A673 (cell line): ENCODE data around the gene NEGR1. TPM values are rescaled to one million over a fixed set of nuclear protein-coding genes. Genes with fewer than 3 reads are reported as not detected.

Experiments used
- BruUV-seq: library from RNA; stranded (reverse); fragments of 400-500 nt; replicated peaks from 2 replicates; lab custom pipeline; 2021; lab: Mats Ljungman, UMichigan
- CTCF ChIA-PET: fragments of 300-600 bp; sonication (Branson Sonifier 250); formaldehyde crosslinking; loops from one replicate; lab custom pipeline; 2022; ENCODE audit warnings: antibody characterized with exemption; lab: Charles Lee
- POLR2A ChIA-PET: fragments of 300-600 bp; sonication (Branson Sonifier 250); formaldehyde crosslinking; loops from one replicate; lab custom pipeline; 2022; ENCODE audit warnings: antibody characterized with exemption; ENCODE audit not compliant: low non-redundant PET; lab: Charles Lee
- DNase-seq: peaks from one replicate; pipeline ENCODE4 v3.0.0-alpha.2; 2015; ENCODE audit warnings: low spot score
- H3K27ac ChIP-seq: fragments of 200-600 bp; sonication (generic); 2 replicates; pipeline ENCODE4 v1.5.1; 2016; ENCODE audit warnings: mixed run types, low read depth, mild to moderate bottlenecking, mixed read lengths, antibody characterized with exemption, low read length; ENCODE audit not compliant: poor library complexity, severe bottlenecking
- H3K27me3 ChIP-seq: fragments of 200-600 bp; sonication (generic); replicated peaks from 2 replicates; pipeline ENCODE4 v1.6.1; 2017; ENCODE audit warnings: mixed run types, low read depth, mild to moderate bottlenecking, mixed read lengths, antibody characterized with exemption, low read length; ENCODE audit not compliant: insufficient read depth, poor library complexity
- H3K36me3 ChIP-seq: fragments of 200-600 bp; sonication (generic); 2 replicates; pipeline ENCODE4 v1.6.1; 2016; ENCODE audit warnings: mixed run types, mild to moderate bottlenecking, mixed read lengths, antibody characterized with exemption, low read length; ENCODE audit not compliant: insufficient read depth, poor library complexity, severe bottlenecking
- H3K4me1 ChIP-seq: fragments of 200-600 bp; sonication (generic); 2 replicates; pipeline ENCODE4 v1.6.1; 2017; ENCODE audit warnings: mixed run types, mild to moderate bottlenecking, mixed read lengths, antibody characterized with exemption, low read length; ENCODE audit not compliant: insufficient read depth, poor library complexity, severe bottlenecking
- H3K4me3 ChIP-seq: fragments of 200-600 bp; sonication (generic); 2 replicates; pipeline ENCODE4 v1.5.1; 2016; ENCODE audit warnings: low read depth, mixed run types, mild to moderate bottlenecking, mixed read lengths, low read length; ENCODE audit not compliant: poor library complexity, severe bottlenecking
- H3K9me3 ChIP-seq: fragments of 200-600 bp; sonication (generic); 2 replicates; pipeline ENCODE4 v1.6.1; 2016; ENCODE audit warnings: mixed run types, low read depth, mild to moderate bottlenecking, mixed read lengths, antibody characterized with exemption, low read length; ENCODE audit not compliant: poor library complexity, severe bottlenecking
- EZH2 ChIP-seq: fragments of 200-600 bp; sonication (generic); IDR thresholded peaks from 2 replicates; pipeline ENCODE4 v1.6.1; 2017; ENCODE audit warnings: borderline replicate concordance, low read depth, mild to moderate bottlenecking, mixed read lengths, antibody characterized with exemption, low read length; ENCODE audit not compliant: poor library complexity, severe bottlenecking
- intact Hi-C: fragments of 100-400 bp; cut with micrococcal nuclease; formaldehyde crosslinking; loops from one replicate; pipeline ENCODE4 v1.10.0; 2022; ENCODE audit not compliant: unreplicated experiment
- total RNA-seq: library from RNA; stranded (reverse); gene quantifications from 2 replicates; pipeline ENCODE4 v1.2.3, GENCODE V29; 2021
- TF ChIP-seq, protein P1 (sequence below): fragments of 300-800, 200-600 bp; sonication (generic); conservative IDR thresholded peaks from 2 replicates; pipeline ENCODE4 v1.5.1; 2017; ENCODE audit warnings: low read depth, mild to moderate bottlenecking, antibody characterized with exemption, low read length, moderate library complexity, mixed read lengths

NEGR1 gene
- total RNA-seq, 1 experiment from 2014 or later, result 7.6 TPM

DNA sequence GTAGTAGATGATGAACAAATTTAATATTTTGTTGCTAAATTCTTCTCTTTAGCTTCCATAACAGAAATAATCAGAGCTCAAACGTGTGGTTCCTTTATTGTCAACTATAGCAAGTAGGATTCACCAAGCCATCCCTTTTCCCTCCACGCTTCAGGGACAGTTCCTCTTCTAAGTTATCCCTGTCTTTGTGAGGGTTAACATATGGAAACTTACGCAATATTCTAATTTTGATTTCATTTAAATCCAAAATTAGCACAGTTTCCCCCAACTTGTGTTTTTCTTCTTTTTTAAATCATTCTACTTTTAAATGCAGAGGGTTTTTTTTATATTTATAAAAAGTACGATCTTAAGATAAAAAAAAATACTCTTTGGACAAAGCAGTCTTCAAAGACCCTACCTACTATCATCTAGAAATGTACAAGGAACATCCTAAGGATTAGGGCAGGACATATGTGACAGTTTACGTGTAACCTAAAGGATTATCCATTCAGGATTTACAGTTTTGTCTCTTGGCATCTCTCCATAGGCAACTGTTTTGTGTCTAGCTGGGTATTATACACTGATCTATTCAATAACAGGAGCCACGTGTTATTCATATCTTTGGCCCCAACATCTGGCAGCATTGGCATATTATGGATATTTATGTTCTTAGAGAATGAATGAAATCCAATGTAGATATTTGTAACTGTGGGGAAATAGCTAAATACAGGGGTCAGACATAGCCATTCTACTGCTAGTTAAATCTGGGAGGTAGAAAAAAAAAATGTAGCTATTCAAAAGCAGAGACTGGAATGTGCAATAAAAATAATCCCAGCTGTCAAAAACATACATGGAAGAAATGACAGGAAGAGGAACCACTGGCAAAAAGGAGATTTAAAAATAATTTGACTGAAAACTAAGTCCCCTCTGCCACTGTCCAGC, 272.9 kb downstream of the NEGR1 start:
- TF ChIP-seq, protein P1, sequence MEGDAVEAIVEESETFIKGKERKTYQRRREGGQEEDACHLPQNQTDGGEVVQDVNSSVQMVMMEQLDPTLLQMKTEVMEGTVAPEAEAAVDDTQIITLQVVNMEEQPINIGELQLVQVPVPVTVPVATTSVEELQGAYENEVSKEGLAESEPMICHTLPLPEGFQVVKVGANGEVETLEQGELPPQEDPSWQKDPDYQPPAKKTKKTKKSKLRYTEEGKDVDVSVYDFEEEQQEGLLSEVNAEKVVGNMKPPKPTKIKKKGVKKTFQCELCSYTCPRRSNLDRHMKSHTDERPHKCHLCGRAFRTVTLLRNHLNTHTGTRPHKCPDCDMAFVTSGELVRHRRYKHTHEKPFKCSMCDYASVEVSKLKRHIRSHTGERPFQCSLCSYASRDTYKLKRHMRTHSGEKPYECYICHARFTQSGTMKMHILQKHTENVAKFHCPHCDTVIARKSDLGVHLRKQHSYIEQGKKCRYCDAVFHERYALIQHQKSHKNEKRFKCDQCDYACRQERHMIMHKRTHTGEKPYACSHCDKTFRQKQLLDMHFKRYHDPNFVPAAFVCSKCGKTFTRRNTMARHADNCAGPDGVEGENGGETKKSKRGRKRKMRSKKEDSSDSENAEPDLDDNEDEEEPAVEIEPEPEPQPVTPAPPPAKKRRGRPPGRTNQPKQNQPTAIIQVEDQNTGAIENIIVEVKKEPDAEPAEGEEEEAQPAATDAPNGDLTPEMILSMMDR, result no peak
- no peak for TF ChIP-seq EZH2
- intact Hi-C loops, result no loop called here
- CTCF ChIA-PET, result no interaction called here
- Histone ChIP-seq H3K9me3 (no peaks in the 10 kb centered on the region), H3K4me3 (no peak overlapping the region), H3K27ac (no peak overlapping the region), H3K36me3 (no peaks in the 10 kb centered on the region), H3K27me3 (no peaks in the 10 kb centered on the region), H3K4me1 (peaks cover 26% of the 10 kb centered on the region)
- BruUV-seq, result no TSS peak
- POLR2A ChIA-PET, result no interaction called here
- DNase-seq, result peak; percentile 44

GRCh38 chr1:72007312-72007711, 275.0 kb downstream of the NEGR1 start:
- no peaks in the 10 kb centered on the region for H3K36me3 ChIP-seq
- DNase-seq, result no peak
- no peaks in the 10 kb centered on the region for H3K9me3 ChIP-seq
- no peaks in the 10 kb centered on the region for H3K27me3 ChIP-seq
- H3K4me1 ChIP-seq, result peaks cover 21% of the 10 kb centered on the region
- BruUV-seq, result no TSS peak
- no peak overlapping the region for H3K4me3 ChIP-seq
- ChIA-PET POLR2A (no interaction called here), CTCF (no interaction called here)
- TF ChIP-seq, protein P1, result no peak
- no peak for TF ChIP-seq EZH2
- no peak overlapping the region for H3K27ac ChIP-seq
- intact Hi-C loops, result no loop called here

DNA sequence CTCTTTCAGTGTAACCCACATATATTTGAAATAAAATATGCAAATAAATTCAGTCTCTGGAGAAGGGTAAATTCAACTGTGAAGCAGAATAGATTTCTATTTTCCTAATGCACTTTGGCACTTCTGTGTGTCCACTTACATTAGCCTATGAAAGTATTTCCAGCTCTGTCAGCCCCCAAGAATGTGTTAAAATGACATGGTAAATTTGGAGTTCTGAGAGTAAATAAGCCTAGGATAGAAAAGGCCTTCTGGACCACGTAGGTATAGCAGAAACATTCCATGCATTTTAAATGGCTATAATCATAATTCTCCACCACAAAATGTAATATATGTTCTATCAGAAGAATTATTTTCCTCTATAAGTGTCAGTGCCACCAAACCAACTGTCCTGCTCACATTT, 276.2 kb downstream of the NEGR1 start:
- no peaks in the 10 kb centered on the region for H3K36me3 ChIP-seq
- H3K9me3 ChIP-seq, result no peaks in the 10 kb centered on the region
- H3K4me3 ChIP-seq, result no peak overlapping the region
- ChIA-PET CTCF (no interaction called here), POLR2A (no interaction called here)
- no peaks in the 10 kb centered on the region for H3K27me3 ChIP-seq
- intact Hi-C loops, result no loop called here
- BruUV-seq, result no TSS peak
- peak; percentile 16 for DNase-seq
- no peak for TF ChIP-seq EZH2
- TF ChIP-seq, protein P1, result no peak
- no peak overlapping the region for H3K27ac ChIP-seq
- H3K4me1 ChIP-seq, result peaks cover 21% of the 10 kb centered on the region
